IMR-90 (cell line): ENCODE measurements around the gene WARS2. TPM values are rescaled to one million over a fixed set of nuclear protein-coding genes. Genes with fewer than 3 reads are reported as not detected.

ENCODE experiments used
- ATAC-seq: fragments of 200-7000 bp; cut with Tn5 transposase; 2 replicates; pipeline ENCODE4 v1.9.1; 2020; ENCODE audit warnings: low read depth, mild to moderate bottlenecking, moderate library complexity
- BruUV-seq: library from RNA; stranded (reverse); fragments of 400-500 nt; replicated peaks from 2 replicates; lab custom pipeline; 2021; lab: Mats Ljungman, UMichigan
- CTCF ChIA-PET: fragments of 300-600 bp; formaldehyde crosslinking; extraction: SDS; loops from one replicate; lab custom pipeline; 2021; ENCODE audit warnings: antibody characterized with exemption; lab: Yijun Ruan, JAX
- POLR2A ChIA-PET: fragments of 300-600 bp; sonication (Branson Sonifier 250); formaldehyde crosslinking; loops from one replicate; lab custom pipeline; 2022; ENCODE audit warnings: antibody characterized with exemption; ENCODE audit not compliant: unreplicated experiment; lab: Charles Lee
- DNase-seq: peaks from one replicate; pipeline ENCODE4 v3.0.0; 2013
- H2AFZ ChIP-seq: replicated peaks from 2 replicates; pipeline ENCODE3; 2013; ENCODE audit warnings: low read length, mild to moderate bottlenecking; ENCODE audit not compliant: poor library complexity
- H2AK5ac ChIP-seq: 2 replicates; pipeline ENCODE4 v1.6.1; 2013; ENCODE audit warnings: low read depth, low read length, inconsistent platforms
- H2AK9ac ChIP-seq: replicated peaks from 2 replicates; pipeline ENCODE3; 2013; ENCODE audit warnings: mild to moderate bottlenecking, low read depth, low read length, moderate library complexity; ENCODE audit not compliant: poor library complexity
- H2BK120ac ChIP-seq: 2 replicates; pipeline ENCODE4 v1.6.1; 2013; ENCODE audit warnings: low read depth, low read length, inconsistent platforms
- H2BK15ac ChIP-seq: 3 replicates; pipeline ENCODE4 v1.6.1; 2013; ENCODE audit warnings: low read depth, low read length, inconsistent platforms
- H2BK20ac ChIP-seq: 2 replicates; pipeline ENCODE4 v1.6.1; 2013; ENCODE audit warnings: low read depth, mild to moderate bottlenecking, inconsistent platforms, low read length, moderate library complexity
- H2BK5ac ChIP-seq: 2 replicates; pipeline ENCODE4 v1.6.1; 2013; ENCODE audit warnings: mild to moderate bottlenecking, low read depth, low read length, inconsistent platforms; ENCODE audit not compliant: poor library complexity, severe bottlenecking
- H3K14ac ChIP-seq: replicated peaks from 2 replicates; pipeline ENCODE4 v1.6.1; 2013; ENCODE audit warnings: low read depth, low read length, inconsistent platforms
- H3K18ac ChIP-seq: 2 replicates; pipeline ENCODE4 v1.6.1; 2013; ENCODE audit warnings: low read depth, low read length, control low read depth
- H3K23ac ChIP-seq: 2 replicates; pipeline ENCODE4 v1.6.1; 2013; ENCODE audit warnings: low read depth, low read length, inconsistent platforms
- H3K27ac ChIP-seq: 2 replicates; pipeline ENCODE4 v1.5.1; 2013; ENCODE audit warnings: mild to moderate bottlenecking, control low read depth, low read length; ENCODE audit not compliant: insufficient read depth
- H3K27me3 ChIP-seq: 2 replicates; pipeline ENCODE4 v1.6.1; 2013; ENCODE audit warnings: low read length; ENCODE audit not compliant: control insufficient read depth, insufficient read depth
- H3K36me3 ChIP-seq: 2 replicates; pipeline ENCODE4 v1.6.1; 2013; ENCODE audit warnings: low read length, mixed read lengths; ENCODE audit not compliant: control insufficient read depth, insufficient read depth
- H3K4ac ChIP-seq: 2 replicates; pipeline ENCODE4 v1.6.1; 2013; ENCODE audit warnings: low read depth, low read length, inconsistent platforms
- H3K4me1 ChIP-seq: 2 replicates; pipeline ENCODE4 v1.6.1; 2013; ENCODE audit warnings: low read length, mixed read lengths; ENCODE audit not compliant: control insufficient read depth, insufficient read depth
- H3K4me2 ChIP-seq: 2 replicates; pipeline ENCODE4 v1.6.1; 2013; ENCODE audit warnings: low read depth, mild to moderate bottlenecking, control low read depth, low read length, moderate library complexity
- H3K4me3 ChIP-seq: 2 replicates; pipeline ENCODE4 v1.5.1; 2013; ENCODE audit warnings: low read depth, mild to moderate bottlenecking, control low read depth, low read length, moderate library complexity; ENCODE audit not compliant: insufficient read depth
- H3K56ac ChIP-seq: 2 replicates; pipeline ENCODE4 v1.6.1; 2013; ENCODE audit warnings: low read length, inconsistent platforms; ENCODE audit not compliant: insufficient read depth; ENCODE audit errors: extremely low read depth
- H3K79me1 ChIP-seq, 2 experiments: 2 replicates each; pipeline ENCODE4 v1.6.1; 2013; ENCODE audit warnings: low read length in 2 of 2, inconsistent platforms in 1 of 2, low read depth in 1 of 2
- H3K9ac ChIP-seq: 2 replicates; pipeline ENCODE4 v1.6.1; 2013; ENCODE audit warnings: low read depth, low read length, control low read depth
- H3K9me1 ChIP-seq: 2 replicates; pipeline ENCODE4 v1.6.1; 2013; ENCODE audit warnings: low read length, inconsistent platforms; ENCODE audit not compliant: insufficient read depth
- H3K9me3 ChIP-seq: 2 replicates; pipeline ENCODE4 v1.6.1; 2013; ENCODE audit warnings: low read length; ENCODE audit not compliant: control insufficient read depth, insufficient read depth
- H4K20me1 ChIP-seq: 2 replicates; pipeline ENCODE4 v1.6.1; 2013; ENCODE audit warnings: low read length, inconsistent platforms; ENCODE audit not compliant: insufficient read depth
- H4K5ac ChIP-seq: 2 replicates; pipeline ENCODE4 v1.6.1; 2013; ENCODE audit warnings: mild to moderate bottlenecking, low read depth, low read length, control low read depth
- H4K8ac ChIP-seq, 2 experiments: 2 replicates each; pipeline ENCODE4 v1.6.1; 2013; ENCODE audit warnings: low read depth in 2 of 2, low read length in 2 of 2, control low read depth in 1 of 2, inconsistent platforms in 1 of 2
- H4K91ac ChIP-seq: 2 replicates; pipeline ENCODE4 v1.6.1; 2013; ENCODE audit warnings: low read depth, low read length, inconsistent platforms; ENCODE audit not compliant: insufficient read depth
- BHLHE40 ChIP-seq: fragments of 150-350 bp; IDR thresholded peaks from 2 replicates; pipeline ENCODE4 v1.6.1; 2016; ENCODE audit warnings: mild to moderate bottlenecking, low read depth, low read length
- CEBPB ChIP-seq: IDR thresholded peaks from 2 replicates; pipeline ENCODE4 v1.6.1; 2012; ENCODE audit warnings: low read depth, low read length, improper control_type of control experiment
- CHD1 ChIP-seq: IDR thresholded peaks from 2 replicates; pipeline ENCODE4 v1.6.1; 2012; ENCODE audit warnings: low read depth, low read length, improper control_type of control experiment
- CTCF ChIP-seq: conservative IDR thresholded peaks from 2 replicates; pipeline ENCODE4 v1.5.1; 2012; ENCODE audit warnings: mild to moderate bottlenecking, low read depth, low read length, improper control_type of control experiment
- ELK1 ChIP-seq: fragments of 150-350 bp; IDR thresholded peaks from 2 replicates; pipeline ENCODE4 v1.6.1; 2016; ENCODE audit warnings: low read depth, mild to moderate bottlenecking, low read length, moderate library complexity, borderline replicate concordance
- FOS ChIP-seq: fragments of 150-350 bp; IDR thresholded peaks from 2 replicates; pipeline ENCODE4 v1.6.1; 2016; ENCODE audit warnings: low read depth, low read length
- MAFK ChIP-seq: IDR thresholded peaks from 2 replicates; pipeline ENCODE4 v1.6.1; 2012; ENCODE audit warnings: low read depth, low read length, improper control_type of control experiment
- MAZ ChIP-seq: IDR thresholded peaks from 2 replicates; pipeline ENCODE4 v1.6.1; 2012; ENCODE audit warnings: low read depth, mild to moderate bottlenecking, low read length, improper control_type of control experiment, moderate library complexity, borderline replicate concordance
- MXI1 ChIP-seq: IDR thresholded peaks from 2 replicates; pipeline ENCODE4 v1.6.1; 2012; ENCODE audit warnings: low read depth, mild to moderate bottlenecking, low read length, moderate library complexity, borderline replicate concordance
- NFE2L2 ChIP-seq: fragments of 150-350 bp; IDR thresholded peaks from 2 replicates; pipeline ENCODE4 v1.6.1; 2016; ENCODE audit warnings: low read depth, mild to moderate bottlenecking, low read length
- POLR2A ChIP-seq: IDR thresholded peaks from 2 replicates; pipeline ENCODE4 v1.6.1; 2012; ENCODE audit warnings: mild to moderate bottlenecking, low read depth, low read length
- RAD21 ChIP-seq: IDR thresholded peaks from 2 replicates; pipeline ENCODE4 v1.6.1; 2012; ENCODE audit warnings: low read length, improper control_type of control experiment
- RCOR1 ChIP-seq: IDR thresholded peaks from 2 replicates; pipeline ENCODE4 v1.6.1; 2012; ENCODE audit warnings: mild to moderate bottlenecking, low read length, improper control_type of control experiment; ENCODE audit not compliant: insufficient replicate concordance
- RFX5 ChIP-seq: IDR thresholded peaks from 2 replicates; pipeline ENCODE4 v1.8.0; 2012; ENCODE audit warnings: low read depth, mild to moderate bottlenecking, low read length, moderate library complexity
- SMC3 ChIP-seq: fragments of 150-350 bp; IDR thresholded peaks from 2 replicates; pipeline ENCODE4 v1.6.1; 2016; ENCODE audit warnings: low read depth, mild to moderate bottlenecking, antibody characterized with exemption, low read length, moderate library complexity
- USF2 ChIP-seq: fragments of 150-350 bp; IDR thresholded peaks from 2 replicates; pipeline ENCODE4 v1.6.1; 2017; ENCODE audit warnings: mild to moderate bottlenecking, antibody characterized with exemption, low read length, low read depth
- WGBS, 2 experiments: methylation state at CpG; one replicate each; pipeline versions ENCODE4 v1.1.5 to v1.1.7; 2013; ENCODE audit warnings: missing lambda C conversion rate in 2 of 2; ENCODE audit not compliant: insufficient read length in 1 of 2; ENCODE audit errors: extremely low coverage in 2 of 2; 5-methylcytosine and 5-hydroxymethylcytosine counted together
- dilution Hi-C: fragments of 300-500 bp; cut with HindIII; formaldehyde crosslinking; loops from one replicate; pipeline ENCODE4 v1.14.3; 2018; ENCODE audit warnings: low sequenced_read_pairs; ENCODE audit not compliant: unreplicated experiment
- in situ Hi-C: fragments of 300-500 bp; cut with MboI; formaldehyde crosslinking; loops from 3 replicates; pipeline ENCODE4 v1.14.3; 2019; ENCODE audit warnings: low sequenced_read_pairs, inconsistent platforms, mixed read lengths
- intact Hi-C: fragments of 100-400 bp; cut with micrococcal nuclease; formaldehyde crosslinking; loops from 2 replicates; pipeline ENCODE4 v1.10.0; 2022
- polyA plus RNA-seq, 3 experiments: library from polyadenylated mRNA; depleted of rRNA; stranded (reverse); fragments of >200 nt; gene quantifications; 2 replicates each; pipeline ENCODE4 v1.2.3, GENCODE V29; 2012; ENCODE audit warnings: low replicate concordance in 1 of 3
- total RNA-seq: library from RNA; depleted of rRNA; stranded (reverse); fragments of >200 nt; gene quantifications from 2 replicates; pipeline ENCODE4 v1.2.3, GENCODE V29; 2012

WARS2 gene
- total and polyA plus RNA-seq, 2 of the 4 experiments (the other 2 are of a cell fraction): 5.7 to 20.3 TPM

- no peak overlapping the region for H3K18ac ChIP-seq
- ChIA-PET CTCF (interaction anchor here (0.8 kb wide), 2 partner anchors 8 to 19 kb away, joined by 3 to 4 read pairs; no protein-coding TSS in a partner anchor), POLR2A (no interaction called here)
- TF ChIP-seq RAD21 (no peak), BHLHE40 (no peak), RCOR1 (no peak), NFE2L2 (no peak), USF2 (no peak), RFX5 (no peak), CEBPB (no peak), SMC3 (no peak), CHD1 (no peak), MAZ (no peak), FOS (no peak), ELK1 (no peak), CTCF (no peak), MXI1 (no peak), POLR2A (no peak), MAFK (no peak)
- H4K91ac ChIP-seq: no peak overlapping the region
- no peak overlapping the region for H3K56ac ChIP-seq
- dilution Hi-C loops (no loop called here), in situ Hi-C loops (no loop called here), intact Hi-C loops (no loop called here)
- H3K9ac ChIP-seq: no peak overlapping the region
- H2AK5ac ChIP-seq: no peak overlapping the region
- no peak overlapping the region for H4K5ac ChIP-seq
- H3K27ac ChIP-seq: no peak overlapping the region
- H4K20me1 ChIP-seq: no peaks in the 10 kb centered on the region
- H3K27me3 ChIP-seq: no peaks in the 10 kb centered on the region
- no peak for DNase-seq
- no peaks in the 10 kb centered on the region for H3K79me1 ChIP-seq
- H2AK9ac ChIP-seq: no peak overlapping the region
- no peak overlapping the region for H3K4ac ChIP-seq
- no peak overlapping the region for H2BK20ac ChIP-seq
- H3K4me1 ChIP-seq: no peaks in the 10 kb centered on the region
- H3K9me3 ChIP-seq: no peaks in the 10 kb centered on the region
- no peak overlapping the region for H2AFZ ChIP-seq
- ATAC-seq: no peak
- WGBS, 2 experiments: no CpG with 5 or more reads among the region's 2 CpGs
- H3K14ac ChIP-seq: no peak overlapping the region
- no peak overlapping the region for H2BK120ac ChIP-seq
- H3K36me3 ChIP-seq: no peaks in the 10 kb centered on the region
- no peaks in the 10 kb centered on the region for H3K9me1 ChIP-seq
- H2BK5ac ChIP-seq: no peak overlapping the region
- H3K4me2 ChIP-seq: no peak overlapping the region
- H2BK15ac ChIP-seq: no peak overlapping the region
- no peak overlapping the region for H3K4me3 ChIP-seq
- no peak overlapping the region for H4K8ac ChIP-seq
- H3K23ac ChIP-seq: no peak overlapping the region
- BruUV-seq: no TSS peak
Measured at GRCh38 chr1:119038363-119038762, 102.1 kb downstream of the WARS2 start.
